ENCODE data around the gene C5AR1. TPM values are rescaled to one million over a fixed set of nuclear protein-coding genes. Genes with fewer than 3 reads are reported as not detected.
"Not testable (repeated sequence)": the region's sequence is repeated elsewhere in the genome, so short reads cannot be mapped to it uniquely, and the experiment has no call there.

C5AR1 gene
- polyA plus RNA-seq, 4 donors: 3.8 to 8.1 (median 6.7) TPM

DNA sequence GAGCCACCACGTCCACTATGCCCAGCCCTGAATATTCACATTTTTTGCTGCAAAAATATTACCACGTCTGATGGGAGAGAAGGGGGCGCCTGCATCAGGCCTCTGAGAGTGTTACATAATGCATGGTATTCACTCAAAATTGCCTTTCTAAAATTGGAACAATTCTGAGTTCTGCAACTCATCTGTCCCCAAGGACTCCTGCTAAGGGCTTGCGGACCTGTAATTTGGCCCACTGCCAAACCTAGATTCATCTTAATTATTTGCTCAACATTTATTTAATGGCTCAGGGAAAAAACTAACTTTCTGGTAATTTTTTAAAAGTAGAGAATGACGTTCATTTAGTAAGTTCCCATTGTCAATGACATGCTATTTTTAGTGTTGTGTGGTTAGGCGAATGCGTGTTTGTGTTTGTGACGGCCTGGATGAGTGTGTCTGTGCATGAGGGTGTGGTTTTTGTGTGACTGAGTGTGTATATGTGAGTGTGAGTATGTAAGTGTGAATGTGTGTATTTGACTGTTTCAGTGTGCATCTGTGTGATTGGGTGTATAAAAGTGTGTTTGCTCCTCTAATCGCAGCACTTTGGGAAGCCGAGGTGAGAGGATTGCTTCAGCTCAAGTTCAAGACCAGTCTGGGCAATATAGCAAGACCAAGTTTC is 26.1 kb upstream of the C5AR1 start:
- no peak for DNase-seq (ENCODE audit: low read depth in 4 of 4, low spot score in 3 of 4)

DNA sequence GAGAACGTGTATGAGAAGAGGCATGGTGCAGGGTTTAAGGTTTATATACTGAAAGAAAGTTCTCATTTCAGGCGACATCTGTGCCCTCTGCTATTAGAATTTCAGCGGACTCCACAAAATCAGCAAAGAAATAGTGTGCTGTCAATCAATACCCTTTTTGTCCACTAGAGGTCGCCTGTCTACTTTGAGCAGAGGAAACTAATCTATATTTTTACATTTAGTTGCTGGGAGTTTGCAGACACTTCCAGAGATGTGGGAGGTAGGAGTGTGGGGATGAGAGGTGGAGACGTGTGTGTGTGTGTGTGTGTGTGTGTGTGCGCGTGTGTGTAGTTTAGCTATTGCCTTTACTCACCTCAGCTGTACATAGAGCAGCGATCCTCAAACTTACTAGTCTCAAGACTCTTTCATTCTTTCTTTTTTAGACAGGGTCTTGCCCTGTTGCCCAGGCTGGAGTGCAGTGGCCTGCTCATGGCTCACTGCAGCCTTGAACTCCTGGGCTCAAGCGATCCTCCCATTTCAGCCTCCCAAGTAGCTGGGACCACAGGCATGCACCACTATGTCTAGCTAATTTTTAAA is 25.2 kb upstream of the C5AR1 start:
- peak in 1 of 4 donors; percentile 56 for DNase-seq (ENCODE audit: low read depth in 4 of 4, low spot score in 3 of 4)

DNA sequence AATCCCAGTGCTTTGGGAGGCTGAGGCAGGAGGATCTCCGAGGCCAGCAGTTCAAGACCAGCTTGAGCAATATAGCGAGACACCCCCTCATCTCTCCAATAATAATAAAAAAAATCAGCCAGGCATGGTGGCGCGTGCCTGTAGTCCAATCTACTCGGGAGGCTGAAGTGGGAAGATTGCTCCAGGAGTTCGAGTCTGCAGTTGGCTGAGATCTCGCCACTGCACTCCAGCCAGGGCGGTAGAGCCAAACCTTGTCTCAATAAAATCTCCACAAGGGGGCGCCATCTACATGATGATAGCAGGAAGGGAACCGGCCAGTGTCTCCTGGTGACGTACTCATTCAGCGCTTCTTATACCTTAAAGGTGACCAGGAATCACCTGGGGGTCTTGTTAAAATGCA is 13.6 kb upstream of the C5AR1 start:
- peak in 2 of 4 donors; percentile 53 to 54 for DNase-seq (ENCODE audit: low read depth in 4 of 4, low spot score in 3 of 4)

DNA sequence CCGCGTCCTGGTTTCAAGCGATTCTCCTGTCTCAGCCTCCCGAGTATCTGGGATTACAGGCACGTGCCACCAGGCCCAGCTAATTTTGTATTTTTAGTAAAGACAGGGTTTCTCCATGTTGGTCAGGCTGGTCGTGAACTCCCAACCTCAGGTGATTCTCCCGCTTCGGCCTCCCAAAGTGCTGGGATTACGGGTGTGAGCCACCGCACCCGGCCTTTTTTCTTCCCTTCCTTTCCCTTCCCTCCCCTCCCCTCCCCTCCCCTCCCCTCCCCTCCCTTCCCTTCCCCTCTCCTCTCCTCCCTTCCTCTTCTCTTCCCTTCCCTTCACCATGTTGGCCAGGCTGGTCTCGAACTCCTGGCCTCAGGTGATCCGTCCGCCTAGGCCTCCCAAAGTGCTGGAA is 8.8 kb upstream of the C5AR1 start:
- DNase-seq (ENCODE audit: low read depth in 4 of 4, low spot score in 3 of 4): not testable (repeated sequence)

DNA sequence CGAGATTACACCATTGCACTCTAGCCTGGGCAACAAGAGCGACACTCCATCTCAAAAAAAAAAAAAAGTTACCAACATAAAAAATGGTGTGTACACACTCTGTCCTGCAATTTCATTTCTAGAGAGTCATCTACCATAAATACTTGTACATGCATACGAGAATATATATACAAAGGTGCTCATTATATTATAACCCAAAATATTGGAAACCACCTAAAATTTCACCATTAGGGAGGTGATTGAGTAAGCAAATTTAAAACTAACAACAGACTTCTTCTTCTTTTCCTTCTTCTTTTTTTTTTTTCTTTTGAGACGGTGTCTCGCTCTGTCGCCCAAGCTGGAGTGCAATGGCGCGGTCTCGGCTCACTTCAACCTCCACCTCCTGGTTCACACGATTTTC is 7.4 kb upstream of the C5AR1 start:
- DNase-seq (ENCODE audit: low read depth in 4 of 4, low spot score in 3 of 4): no peak

DNA sequence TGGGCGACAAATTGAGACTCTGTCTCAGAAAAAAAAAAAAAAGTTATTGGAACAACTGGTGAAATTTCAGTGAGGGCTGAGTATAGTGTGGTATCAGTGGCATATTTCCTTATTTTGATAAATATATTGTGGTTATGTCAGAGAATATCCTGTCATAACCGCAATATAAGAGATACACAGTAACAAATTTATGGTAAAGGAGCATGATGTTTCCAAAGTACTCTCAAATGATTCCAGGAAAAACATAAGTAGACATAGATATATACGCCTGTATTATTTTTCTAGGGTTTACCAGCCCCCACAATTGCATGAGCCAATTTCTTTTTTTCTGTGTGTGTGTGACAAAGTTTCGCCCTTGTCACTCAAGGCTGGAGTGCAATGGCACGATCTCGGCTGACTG is 5.7 kb upstream of the C5AR1 start:
- DNase-seq (ENCODE audit: low read depth in 4 of 4, low spot score in 3 of 4): no peak

DNA sequence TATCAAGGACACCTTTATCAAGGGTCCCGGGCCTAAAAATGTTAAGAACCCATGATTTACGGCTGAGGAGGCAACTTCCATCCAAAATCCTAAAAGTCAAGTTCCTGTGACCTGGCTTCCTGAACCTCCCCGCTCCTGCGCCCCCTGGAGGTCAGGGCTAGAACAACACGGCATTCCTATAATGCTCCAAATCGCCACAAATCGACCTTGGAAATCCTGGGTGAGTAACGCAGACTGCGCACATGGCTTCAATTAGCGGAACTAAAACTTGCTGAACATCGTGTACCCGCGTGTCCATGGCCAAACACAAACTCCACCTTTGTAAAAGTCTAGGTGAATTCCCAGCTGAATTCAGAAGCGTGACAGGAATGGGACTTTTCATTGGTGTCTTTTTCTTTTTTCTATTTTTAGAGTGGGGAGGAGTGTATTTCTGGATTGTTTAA is 4.3 kb upstream of the C5AR1 start:
- DNase-seq (ENCODE audit: low read depth in 4 of 4, low spot score in 3 of 4): peak in 1 of 4 donors; percentile 22

DNA sequence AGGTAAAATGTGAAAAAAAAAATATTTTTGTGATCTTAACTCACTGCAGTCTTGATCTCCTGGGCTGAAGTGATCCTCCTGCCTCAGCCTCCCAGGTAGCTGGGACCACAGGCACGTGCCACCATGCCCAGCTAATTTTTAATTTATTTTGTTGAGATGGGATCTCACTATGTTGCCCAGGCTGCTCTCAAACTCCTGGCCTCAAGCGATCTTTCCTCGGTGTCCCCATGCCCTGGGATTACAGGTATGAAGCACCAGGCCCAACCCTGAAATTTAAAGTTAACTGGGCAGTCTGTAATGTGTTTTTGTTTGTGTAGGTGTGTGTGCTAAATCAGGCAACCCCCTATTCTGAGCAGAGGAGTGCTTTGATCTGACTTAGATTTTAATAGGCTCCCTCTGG is 3.4 kb upstream of the C5AR1 start:
- DNase-seq (ENCODE audit: low read depth in 4 of 4, low spot score in 3 of 4): no peak

DNA sequence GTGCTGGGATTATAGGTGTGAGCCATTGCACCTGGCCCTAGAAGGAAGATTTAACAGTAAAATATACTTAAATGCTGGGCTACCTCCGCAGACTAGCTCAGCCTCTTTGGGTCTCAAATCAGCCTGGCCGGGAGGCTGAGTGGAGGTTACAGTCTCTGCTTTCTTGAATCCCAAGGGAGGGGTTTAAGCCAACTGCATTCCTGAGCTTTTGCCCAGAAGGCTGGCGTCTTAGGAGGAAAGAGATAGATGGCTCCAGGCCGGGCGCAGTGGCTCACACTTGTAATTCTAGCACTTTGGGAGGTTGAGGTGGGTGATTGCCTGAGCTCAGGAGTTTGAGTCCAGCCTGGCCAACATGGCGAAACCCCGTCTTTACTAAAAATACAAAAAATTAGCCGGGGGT is 623 bp upstream of the C5AR1 start:
- DNase-seq (ENCODE audit: low read depth in 4 of 4, low spot score in 3 of 4): no peak

DNA sequence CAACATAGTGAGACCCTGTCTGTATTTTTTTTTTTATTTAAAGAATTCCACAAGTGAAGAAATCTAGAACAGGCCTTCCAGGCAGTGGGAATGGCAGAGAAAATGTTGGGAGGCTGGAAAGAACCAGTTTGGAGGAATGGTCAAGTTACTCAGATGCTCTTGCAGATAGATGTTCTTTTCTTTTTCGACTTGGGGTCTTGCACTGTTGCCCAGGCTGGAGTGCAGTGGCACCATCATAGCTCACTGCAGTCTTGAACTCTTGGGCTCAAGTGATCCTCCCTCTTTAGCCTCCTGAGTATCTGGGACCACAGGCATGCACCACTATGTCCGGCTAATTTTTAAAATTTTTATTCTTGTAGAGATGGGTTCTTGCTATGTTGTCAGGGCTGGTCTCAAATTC is 662 bp downstream of the C5AR1 start:
- no peak for DNase-seq (ENCODE audit: low read depth in 4 of 4, low spot score in 3 of 4)

DNA sequence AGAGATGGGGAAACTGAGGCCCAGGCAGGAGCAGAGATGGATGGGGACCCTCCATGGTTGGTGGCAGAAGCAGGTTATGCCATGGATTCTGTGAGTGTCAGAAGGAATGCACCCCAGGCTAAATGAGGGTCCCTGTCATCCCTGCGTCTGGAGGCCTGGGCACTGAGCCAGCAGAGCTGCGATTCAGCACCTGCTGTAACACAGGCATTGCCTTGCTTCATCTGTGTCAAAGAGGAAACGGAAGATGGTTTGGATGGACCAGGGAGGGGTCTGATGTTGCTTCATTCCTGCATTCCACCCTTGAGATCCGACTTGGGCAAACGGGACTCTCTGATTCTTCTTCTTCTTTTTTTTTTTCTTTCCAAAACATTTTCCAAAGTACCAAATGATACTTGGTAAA is 1.2 kb downstream of the C5AR1 start:
- DNase-seq (ENCODE audit: low read depth in 4 of 4, low spot score in 3 of 4): no peak

DNA sequence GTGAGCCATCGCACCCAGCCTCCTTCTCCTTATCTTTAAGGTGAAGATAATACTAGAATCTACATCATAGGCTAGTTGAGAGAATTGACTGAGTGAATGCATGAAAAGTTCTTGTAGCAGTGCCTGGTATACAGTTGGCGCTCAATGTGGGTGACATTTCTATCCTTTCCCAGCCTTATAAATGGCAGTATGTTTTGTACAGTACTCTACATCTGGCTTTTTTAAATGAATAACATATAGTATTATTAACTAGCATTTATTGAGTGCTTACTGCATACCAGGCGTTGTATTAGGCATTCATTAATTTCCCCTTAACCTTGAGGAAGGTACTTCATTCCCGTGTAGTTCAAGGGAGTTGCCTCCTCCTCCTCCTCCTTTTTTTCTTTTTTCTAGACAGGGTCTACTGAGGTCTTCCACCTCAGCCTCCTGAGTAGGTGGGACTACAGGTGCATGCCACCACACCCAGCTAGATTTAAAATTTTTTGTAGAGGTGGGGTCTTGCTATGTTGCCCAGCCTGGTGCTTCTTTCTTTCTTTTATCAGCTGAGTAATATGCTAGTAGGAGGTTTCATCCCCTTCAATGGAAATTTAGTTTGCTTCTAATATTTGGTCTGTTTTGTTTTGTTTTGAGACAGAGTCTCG is 2.8 kb downstream of the C5AR1 start:
- DNase-seq (ENCODE audit: low read depth in 4 of 4, low spot score in 3 of 4): no peak

DNA sequence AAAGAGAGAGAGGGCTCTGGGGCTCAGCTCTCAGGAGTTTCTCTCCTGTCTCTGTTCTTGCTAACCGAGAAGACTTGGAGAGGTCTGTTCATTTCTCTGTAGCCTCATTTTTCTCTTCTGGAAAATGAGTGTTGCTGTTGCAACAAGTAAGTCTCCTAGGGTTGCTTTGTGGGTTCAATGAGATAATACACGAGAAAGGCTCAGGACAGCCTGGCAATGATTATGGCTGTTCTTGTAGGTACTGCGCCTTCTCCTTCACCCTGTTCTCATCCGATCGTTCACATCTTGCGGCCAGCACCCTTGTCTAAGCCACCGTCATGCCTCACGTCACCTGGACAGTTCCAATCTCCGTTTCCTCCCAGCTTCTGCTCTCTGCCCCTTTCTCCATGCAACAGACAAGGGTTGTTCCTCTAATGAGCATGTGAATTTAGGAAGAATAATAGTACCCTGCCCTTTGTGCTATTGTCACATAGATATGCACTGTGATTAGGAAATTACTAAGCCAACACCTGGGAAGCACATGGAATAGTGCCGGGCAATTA is 4.2 kb downstream of the C5AR1 start:
- DNase-seq (ENCODE audit: low read depth in 4 of 4, low spot score in 3 of 4): no peak

DNA sequence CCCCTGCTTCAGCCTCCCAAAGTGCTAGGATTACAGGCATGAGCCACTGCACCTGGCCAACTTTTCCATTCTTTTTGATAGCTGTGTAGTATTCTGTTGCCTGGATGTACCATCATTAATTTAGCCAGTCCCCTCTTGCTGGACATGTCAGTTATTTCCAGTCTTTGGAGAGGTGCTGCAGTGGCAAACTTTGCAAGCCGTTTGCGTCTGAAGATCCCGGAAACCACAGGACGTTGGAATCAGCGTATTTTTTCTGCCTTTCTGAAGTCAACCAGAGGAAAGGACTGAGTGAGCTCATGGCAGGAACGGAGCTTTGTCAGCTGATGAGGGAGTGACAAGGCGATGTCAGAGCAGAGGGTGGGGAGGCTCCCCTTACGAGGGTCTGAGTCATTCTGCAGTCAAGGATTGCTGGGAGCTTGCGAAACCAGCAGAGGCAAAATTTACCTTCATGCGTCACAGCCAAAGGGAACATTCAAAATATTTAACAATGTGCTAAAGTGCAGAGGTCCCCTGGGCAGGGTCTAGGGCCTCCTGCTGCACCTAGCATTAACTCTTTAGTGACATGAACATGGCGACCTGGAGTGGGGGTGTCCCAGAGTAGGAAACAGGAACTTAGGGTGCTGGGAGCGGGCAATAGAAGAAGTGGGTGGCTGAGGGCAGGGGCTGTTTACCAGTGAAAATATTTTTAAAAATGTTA is 5.6 kb downstream of the C5AR1 start:
- DNase-seq (ENCODE audit: low read depth in 4 of 4, low spot score in 3 of 4): no peak

DNA sequence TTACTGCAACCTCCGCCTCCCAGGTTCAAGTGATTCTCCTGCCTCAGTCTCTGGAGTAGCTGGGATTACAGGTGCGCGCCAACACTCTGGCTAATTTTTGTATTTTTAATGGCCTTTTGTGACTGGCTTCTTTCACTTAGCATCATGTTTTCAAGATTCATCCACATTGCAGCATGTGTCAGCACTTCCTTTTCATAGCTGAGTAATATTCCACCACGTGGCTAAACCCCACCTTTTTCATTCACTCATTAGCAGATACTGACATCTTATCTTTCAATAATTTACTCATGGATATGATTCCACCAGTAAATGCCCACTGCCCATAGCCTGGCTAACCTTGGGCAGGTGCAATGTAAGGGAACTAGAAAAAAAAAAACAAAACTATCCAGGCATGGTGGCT is 6.9 kb downstream of the C5AR1 start:
- DNase-seq (ENCODE audit: low read depth in 4 of 4, low spot score in 3 of 4): no peak

DNA sequence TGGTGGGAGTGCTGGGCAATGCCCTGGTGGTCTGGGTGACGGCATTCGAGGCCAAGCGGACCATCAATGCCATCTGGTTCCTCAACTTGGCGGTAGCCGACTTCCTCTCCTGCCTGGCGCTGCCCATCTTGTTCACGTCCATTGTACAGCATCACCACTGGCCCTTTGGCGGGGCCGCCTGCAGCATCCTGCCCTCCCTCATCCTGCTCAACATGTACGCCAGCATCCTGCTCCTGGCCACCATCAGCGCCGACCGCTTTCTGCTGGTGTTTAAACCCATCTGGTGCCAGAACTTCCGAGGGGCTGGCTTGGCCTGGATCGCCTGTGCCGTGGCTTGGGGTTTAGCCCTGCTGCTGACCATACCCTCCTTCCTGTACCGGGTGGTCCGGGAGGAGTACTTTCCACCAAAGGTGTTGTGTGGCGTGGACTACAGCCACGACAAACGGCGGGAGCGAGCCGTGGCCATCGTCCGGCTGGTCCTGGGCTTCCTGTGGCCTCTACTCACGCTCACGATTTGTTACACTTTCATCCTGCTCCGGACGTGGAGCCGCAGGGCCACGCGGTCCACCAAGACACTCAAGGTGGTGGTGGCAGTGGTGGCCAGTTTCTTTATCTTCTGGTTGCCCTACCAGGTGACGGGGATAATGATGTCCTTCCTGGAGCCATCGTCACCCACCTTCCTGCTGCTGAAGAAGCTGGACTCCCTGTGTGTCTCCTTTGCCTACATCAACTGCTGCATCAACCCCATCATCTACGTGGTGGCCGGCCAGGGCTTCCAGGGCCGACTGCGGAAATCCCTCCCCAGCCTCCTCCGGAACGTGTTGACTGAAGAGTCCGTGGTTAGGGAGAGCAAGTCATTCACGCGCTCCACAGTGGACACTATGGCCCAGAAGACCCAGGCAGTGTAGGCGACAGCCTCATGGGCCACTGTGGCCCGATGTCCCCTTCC is 10.5 kb downstream of the C5AR1 start:
- no peak for DNase-seq (ENCODE audit: low read depth in 4 of 4, low spot score in 3 of 4)

DNA sequence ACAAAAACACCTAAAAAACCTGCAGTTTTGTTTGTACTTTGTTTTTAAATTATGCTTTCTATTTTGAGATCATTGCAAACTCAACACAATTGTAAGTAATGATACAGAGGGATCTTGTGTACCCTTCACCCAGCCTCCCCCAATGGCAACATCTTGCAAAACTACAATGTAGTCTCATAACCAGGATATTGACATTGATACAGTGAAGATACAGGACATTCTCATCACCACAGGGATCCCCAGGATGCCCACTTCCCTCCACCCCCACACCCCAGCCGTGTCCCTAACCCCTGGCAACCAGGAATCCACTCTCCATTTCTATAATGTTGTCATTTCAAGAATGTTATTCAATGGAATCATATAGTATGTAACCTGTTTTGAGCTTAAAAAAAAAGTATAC is 12.0 kb downstream of the C5AR1 start:
- no peak for DNase-seq (ENCODE audit: low read depth in 4 of 4, low spot score in 3 of 4)

DNA sequence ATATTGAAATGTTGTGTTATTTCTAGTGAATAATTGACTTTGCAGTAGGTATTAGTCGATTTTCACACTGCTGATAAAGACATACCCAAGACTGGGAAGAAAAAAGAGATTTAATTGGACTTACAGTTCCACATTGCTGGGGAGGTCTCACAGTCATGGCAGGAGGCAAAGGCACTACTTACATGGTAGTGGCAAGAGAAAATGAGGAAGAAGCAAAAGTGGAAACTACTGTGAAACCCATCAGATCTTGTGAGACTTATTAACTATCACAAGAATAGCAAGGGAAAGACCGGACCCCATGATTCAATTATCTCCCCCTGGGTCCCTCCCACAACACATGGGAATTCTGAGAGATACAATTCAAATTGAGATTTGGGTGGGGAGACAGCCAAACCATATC is 12.4 kb downstream of the C5AR1 start:
- DNase-seq (ENCODE audit: low read depth in 4 of 4, low spot score in 3 of 4): no peak

DNA sequence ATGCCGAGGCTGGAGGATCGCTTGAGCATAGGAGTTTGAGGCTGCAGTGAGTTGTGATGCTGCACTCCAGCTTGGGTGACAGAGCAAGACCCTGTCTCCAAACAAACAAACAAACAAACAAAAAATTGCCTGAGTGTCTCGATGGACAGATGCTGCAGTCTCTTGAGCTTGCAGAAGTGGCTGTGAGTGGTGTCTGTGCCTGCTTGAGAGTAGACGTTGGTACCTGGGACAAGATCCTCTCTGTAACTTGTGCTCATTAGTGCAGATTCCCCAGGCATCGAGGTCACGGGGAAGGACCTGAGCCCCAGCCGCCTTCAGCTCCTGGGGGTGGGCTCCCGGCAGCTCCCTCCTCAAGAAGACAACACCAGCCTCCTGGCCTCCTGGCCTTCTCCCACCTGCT is 13.7 kb downstream of the C5AR1 start:
- DNase-seq (ENCODE audit: low read depth in 4 of 4, low spot score in 3 of 4): no peak

DNA sequence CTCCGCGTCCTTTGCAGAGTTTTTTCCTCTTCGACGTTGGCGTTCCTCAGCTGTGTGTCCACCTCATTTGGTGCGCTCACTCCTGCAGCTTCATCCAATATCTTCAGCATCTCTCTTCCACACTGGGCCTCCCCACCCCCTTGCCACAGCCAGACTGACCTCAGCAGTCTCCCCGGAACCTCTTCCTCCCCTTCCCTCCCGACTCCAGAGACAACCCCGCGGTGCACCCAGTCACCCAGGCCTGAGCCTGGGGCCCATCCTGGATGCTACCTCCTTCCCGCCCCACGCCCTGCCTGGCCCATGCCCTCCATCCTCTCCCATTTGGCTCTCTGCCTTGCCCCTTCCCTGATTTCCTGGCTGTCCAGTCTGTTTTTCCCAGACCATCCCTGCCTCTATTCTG is 14.2 kb downstream of the C5AR1 start:
- DNase-seq (ENCODE audit: low read depth in 4 of 4, low spot score in 3 of 4): no peak

Measured in left renal pelvis (tissue), 4 donors.